ENCODE data around the gene COMMD4.
"Not testable (repeated sequence)": the region's sequence is repeated elsewhere in the genome, so short reads cannot be mapped to it uniquely, and the experiment has no call there.

COMMD4 gene

DNA sequence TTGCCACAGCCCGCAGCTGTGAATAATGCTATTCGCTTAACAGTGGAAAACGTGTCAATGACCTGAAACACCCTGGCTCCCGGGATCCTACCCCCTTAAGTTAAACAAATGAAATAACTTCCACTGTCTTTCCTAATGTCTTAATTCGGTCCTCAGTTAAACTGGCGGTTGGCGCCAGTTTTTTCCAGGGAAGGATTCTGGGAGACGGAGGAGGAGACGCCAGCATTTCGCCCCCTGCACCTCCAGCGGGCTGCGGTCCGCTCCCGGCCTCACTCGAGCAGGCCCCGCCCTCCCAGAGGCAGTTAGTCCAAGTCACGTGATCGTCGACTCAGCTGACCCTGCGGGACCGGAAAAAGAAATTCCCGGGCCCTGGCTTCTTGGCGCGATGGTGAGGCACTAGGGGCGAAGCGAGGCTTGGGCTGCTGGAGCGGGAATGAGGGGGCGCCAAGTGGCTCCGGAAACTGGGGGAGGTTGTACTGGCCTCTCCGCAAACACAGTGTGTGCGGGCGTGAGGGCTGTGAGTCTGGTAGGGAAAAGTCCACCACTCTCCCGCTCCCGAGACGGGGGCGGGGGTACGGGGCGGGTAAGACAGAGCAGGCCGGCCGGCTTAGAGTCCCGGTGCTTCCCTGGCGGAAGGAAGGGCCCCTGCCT, at the start of gene COMMD4:
Gene COMMD4, plus strand, starts transcription at position 359 of the 651 bp plus-strand sequence. Its CDS starts 27 bp downstream, at position 386.
- DNase-seq, result peak; percentile 37 to 47

DNA sequence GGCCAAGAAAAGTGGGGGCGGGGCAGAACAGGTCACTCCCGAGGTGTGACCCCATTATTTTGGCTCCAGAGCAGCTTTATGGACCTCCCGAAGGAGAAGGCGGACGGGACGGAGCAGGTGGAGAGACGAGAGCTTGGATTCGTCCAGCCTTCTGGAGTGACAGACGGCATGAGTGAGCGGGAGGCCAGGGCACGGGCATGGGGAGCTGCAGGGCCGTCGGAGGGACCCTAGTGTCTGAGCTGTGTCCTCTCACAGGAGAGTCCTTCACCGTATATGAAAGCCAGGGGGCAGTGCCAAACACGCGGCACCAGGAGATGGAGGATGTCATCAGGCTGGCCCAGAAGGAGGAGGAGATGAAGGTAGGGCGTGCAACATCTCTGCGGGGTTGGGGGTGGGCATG, 42.2 kb upstream of the COMMD4 start:
- not testable (repeated sequence) for DNase-seq

- DNase-seq, result not testable (repeated sequence)
Measured at GRCh38 chr15:75298541-75299310, 37.1 kb upstream of the COMMD4 start.

DNA sequence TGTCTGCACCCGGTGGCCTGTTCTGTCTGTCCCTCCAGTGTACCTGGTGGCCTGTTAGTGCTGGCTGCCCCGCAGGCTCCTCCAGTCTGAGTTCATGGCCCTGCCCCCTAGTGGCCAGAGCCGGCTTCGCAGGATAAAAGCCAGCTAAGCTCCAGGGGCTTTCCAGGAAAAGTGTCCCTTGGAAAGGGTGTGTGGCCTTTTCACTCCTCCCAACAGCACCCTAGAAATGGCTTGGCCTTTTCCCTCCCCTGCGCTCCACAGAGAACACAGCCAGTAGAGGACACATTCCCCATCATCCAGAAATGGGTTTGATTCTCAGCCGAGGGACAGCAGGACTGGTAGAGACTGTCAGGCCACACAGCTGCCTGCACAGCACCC, 36.6 kb upstream of the COMMD4 start:
- DNase-seq, result not testable (repeated sequence)

GRCh38 chr15:75300026-75300425, 35.8 kb upstream of the COMMD4 start:
- DNase-seq, result not testable (repeated sequence)

DNA sequence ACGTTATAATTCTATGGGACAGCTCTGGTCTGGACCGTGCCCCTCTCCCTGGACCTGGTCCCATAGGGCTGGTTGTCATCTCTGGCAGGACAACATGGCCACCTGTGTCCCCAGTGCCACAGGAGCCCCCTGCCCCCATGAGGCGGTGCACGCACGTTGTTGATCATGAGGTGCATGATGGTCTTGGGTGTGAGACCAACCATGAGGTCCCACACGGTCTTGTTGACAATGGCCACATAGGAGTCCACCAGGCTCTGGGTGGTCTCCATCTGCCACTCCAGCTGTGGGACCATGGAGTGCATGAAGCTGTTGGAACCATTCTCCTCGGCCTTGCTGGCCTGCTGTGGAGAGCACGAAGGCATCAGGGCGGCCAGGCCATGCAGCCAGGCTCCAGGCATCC, 33.5 kb upstream of the COMMD4 start:
- DNase-seq, result no peak

- not testable (repeated sequence) for DNase-seq
Measured at GRCh38 chr15:75302753-75303152, 33.1 kb upstream of the COMMD4 start.

DNA sequence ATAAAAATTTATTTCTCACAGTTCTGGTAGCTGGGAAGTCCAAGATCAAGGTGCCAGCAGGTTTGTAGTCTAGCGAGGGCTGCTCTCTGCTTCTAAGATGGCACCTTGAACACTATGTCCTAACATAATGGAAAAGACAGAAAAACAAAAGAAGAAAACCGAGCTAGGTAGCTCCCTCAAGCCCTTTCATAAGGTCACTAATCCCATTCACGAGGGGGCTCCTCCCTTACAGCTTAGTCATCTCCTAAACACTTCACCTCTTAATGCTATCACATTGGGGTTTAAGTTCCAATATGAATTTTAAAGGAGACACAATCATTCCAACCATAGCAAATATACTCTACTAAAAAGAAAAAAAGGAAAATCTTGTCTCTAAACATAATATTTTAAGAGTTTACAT, 29.7 kb upstream of the COMMD4 start:
- DNase-seq, result no peak

DNA sequence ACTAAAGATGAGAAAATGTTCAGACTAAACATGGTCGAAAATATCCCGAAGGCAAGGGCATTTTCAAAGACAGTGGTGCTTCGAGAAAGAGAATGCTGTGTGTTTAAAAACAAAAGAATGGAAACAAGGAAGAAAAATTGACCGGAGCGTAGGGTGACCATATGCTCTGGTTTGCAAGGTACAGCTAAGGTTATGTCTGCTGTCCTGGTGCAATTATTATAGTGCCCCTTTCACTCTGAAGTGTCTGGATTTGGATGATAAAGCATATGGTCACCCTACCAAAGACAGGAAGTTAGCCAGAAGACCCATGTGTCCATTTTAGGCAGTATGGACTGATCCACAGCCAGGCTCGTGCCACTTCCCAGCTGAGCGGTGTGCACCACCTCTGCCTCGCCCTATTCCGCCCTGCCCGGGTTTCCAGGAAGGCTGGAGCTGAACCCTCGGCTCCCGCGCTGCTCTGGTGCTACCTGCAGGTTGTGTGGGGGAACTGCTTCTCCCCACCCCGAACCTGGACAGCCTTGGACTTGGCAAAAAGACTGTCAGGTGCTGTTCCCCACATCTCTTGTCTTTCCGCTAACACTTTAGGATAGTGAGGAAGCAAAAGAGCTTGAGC, 28.0 kb upstream of the COMMD4 start:
- peak in 1 of 2 donors; percentile 2 for DNase-seq

GRCh38 chr15:75309711-75310110, 26.2 kb upstream of the COMMD4 start:
- DNase-seq, result no peak

DNA sequence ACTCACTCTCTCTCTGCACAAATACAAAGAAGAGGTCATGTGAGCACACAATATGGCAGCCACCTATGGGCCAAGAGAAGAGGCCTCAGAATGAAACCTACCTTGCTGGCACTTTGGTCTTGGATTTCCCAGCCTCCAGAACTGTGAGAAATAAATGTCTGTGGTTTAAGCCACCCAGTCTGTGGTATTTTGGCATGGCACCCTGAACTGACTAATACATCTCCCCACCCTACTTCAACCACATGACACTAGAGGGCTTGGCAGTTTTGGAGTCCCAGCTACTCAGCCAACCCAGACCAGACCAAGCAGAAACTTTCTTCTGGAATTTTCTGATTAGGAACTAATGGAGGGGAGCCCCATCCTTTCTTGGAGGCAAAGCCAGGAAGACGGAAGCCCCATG, 23.3 kb upstream of the COMMD4 start:
- DNase-seq, result not testable (repeated sequence)

DNA sequence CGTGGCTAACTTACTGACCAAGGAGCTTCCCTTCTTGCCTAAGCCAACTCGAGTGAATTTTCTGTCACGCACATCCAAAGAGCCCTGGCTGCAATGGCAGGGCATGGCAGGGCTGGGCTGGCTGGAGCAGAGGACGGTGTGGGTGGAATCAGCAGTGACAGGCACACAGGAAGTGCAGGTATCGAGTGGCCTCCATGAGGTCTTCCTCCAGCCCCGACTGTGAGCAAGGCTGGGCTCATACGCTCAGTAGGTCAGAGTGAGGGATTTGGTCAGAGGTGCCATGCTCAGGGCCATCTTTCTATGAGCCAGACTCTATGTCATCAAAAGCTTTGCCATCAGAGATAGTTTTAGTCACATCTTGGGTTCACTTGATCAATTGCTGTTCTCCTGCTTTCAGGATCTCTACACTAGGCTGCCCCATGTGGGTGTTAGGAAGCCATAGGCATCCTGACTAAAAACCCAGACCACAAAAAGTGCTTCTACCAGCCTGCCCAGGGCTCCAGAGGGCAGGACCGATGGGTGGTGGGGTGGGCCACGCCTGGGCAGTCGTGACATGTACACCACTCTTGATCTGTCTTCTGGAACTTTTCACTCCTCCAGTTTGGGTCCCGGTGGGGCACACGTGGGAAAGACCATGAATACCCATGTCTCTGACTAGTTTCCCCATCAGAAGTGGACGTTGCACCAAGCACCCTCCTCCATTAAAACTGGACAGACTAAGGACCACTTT, 22.6 kb upstream of the COMMD4 start:
- DNase-seq, result no peak

GRCh38 chr15:75314552-75315290, 21.1 kb upstream of the COMMD4 start:
- DNase-seq, result no peak

DNA sequence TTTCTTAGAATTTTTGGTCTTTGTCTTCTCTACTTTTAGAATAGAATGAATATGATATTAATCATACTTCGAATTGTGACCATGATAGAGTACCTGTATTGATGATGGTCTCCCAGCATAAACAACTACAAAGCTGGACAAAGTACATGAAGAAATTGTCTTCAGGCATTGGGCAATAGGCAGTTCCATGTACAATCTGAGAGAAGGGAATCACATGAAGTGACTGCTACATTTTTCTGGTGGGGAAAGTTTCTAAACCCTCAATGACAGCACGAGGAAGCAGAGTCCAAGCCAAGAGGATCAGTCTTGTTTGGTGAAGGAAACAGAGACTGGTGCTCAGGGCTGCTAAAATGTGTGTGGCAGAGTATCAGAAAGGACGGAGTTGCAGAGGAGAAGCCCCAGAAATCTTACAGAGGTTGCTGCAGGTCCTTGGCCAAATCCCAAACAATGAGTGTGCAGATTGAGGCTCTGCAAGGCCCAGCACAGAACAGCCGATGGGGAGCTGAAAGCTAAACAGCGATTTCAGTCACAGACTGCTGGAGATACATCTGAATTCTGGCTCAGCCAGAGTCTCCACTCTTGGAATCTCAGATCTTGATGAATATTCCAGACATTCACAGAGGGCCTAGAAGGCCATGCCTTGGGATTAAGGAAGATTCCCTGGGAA, 16.5 kb upstream of the COMMD4 start:
- not testable (repeated sequence) for DNase-seq

DNA sequence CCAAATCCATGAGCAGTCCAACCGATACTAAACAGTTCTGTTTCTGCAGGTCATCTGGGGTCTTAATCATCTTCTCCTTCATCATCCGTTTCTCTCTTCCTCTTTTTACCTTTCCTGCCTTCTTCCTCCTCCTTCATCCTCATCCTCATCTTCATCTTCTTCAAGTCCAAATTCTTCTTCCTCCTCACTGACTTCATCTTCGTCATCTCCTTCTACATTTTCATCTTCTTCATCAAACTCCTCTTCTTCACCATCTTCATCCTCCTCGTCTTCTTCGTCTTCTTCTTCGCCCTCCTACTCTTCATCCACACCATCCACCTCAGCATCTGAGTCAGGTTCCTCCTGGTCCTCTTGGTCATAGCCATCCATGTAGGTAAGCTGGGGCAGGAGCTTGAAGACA, 14.2 kb upstream of the COMMD4 start:
- no peak for DNase-seq

GRCh38 chr15:75325922-75326321, 9.9 kb upstream of the COMMD4 start:
- DNase-seq, result no peak

GRCh38 chr15:75327005-75327404, 8.9 kb upstream of the COMMD4 start:
- no peak for DNase-seq

DNA sequence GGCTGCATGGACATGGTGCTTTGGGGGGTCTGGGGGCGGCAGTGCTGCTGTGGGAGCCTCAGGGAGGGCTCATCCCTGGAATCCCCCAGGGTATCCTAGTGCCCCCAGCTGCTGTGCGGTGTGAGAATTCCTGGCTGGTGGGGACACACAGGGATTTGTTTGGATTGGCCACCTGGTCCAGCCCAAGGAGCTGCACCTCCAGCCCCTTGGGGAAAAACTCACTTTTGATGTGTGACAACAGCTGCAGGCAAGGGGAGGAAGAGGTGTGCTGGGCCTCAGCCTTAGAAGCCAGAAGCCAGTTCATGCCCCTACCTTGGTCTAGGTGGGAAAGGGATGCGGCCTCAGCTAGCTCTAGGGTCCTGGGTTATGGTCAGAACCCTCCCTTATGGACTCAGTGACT, 8.4 kb upstream of the COMMD4 start:
- no peak for DNase-seq

GRCh38 chr15:75328493-75329314, 7.2 kb upstream of the COMMD4 start:
- DNase-seq, result no peak

DNA sequence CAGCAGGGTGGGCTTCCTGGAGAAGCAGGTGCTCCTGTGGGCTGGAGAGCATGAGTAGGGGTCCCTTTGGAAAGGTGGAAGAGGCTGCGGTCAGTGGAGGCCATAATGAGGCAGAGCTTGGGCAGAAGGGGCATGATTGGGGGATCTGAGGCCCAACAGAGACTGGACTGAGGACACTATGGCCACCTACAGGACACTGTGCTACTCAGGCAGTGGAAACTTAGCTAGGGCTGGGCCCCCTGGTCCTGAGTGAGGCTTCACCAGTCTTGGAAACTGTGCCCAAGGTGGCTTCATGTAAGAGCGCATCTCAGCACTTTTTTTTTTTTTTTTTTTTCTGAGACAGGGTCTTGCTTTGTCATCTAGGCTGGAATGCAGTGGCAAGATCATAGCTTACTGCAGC, 6.3 kb upstream of the COMMD4 start:
- DNase-seq, result no peak

- DNase-seq, result not testable (repeated sequence)
Measured at GRCh38 chr15:75332093-75332492, 3.8 kb upstream of the COMMD4 start.
